CD4-positive, alpha-beta T cell (primary cell): Measurements from ENCODE around the gene PASK. TPM values are rescaled to one million over a fixed set of nuclear protein-coding genes. Genes with fewer than 3 reads are reported as not detected.

ENCODE experiments used
- ATAC-seq: fragments of 200-7000 bp; cut with Tn5 transposase; one replicate; pipeline ENCODE4 v1.10.0; 2022; ENCODE audit warnings: mild to moderate bottlenecking; ENCODE audit not compliant: poor library complexity
- CTCF ChIA-PET: fragments of 350-600 bp; sonication (Branson Sonifier 250); formaldehyde crosslinking; loops from one replicate; lab custom pipeline; 2021; ENCODE audit warnings: antibody characterized with exemption, inconsistent platforms; lab: Charles Lee
- POLR2A ChIA-PET: fragments of 350-600 bp; sonication (Branson Sonifier 250); formaldehyde crosslinking; loops from one replicate; lab custom pipeline; 2021; ENCODE audit warnings: antibody characterized with exemption, inconsistent platforms; lab: Charles Lee
- DNase-seq, 14 experiments: peaks; one replicate each; pipeline ENCODE4 v3.0.0-alpha.2; 2013 to 2020; ENCODE audit warnings: mixed read lengths in 2 of 14
- H3K27ac ChIP-seq, 2 donors: one replicate each; pipeline versions ENCODE4 v1.5.1 to v1.7.0; 2013; ENCODE audit warnings: low read length in 2 of 2, low read depth in 1 of 2, mild to moderate bottlenecking in 1 of 2
- H3K27me3 ChIP-seq, 2 experiments: 1 replicate in 1 of 2; 2 replicates in 1 of 2; pipeline versions ENCODE4 v1.6.1 to v1.7.0; 2013; ENCODE audit warnings: low read length in 2 of 2, control low read depth in 1 of 2, mild to moderate bottlenecking in 1 of 2, moderate library complexity in 1 of 2; ENCODE audit not compliant: insufficient read depth in 2 of 2, control insufficient read depth in 1 of 2
- H3K36me3 ChIP-seq: one replicate; pipeline ENCODE4 v1.6.1; 2013; ENCODE audit warnings: low read length, control low read depth; ENCODE audit not compliant: insufficient read depth
- H3K4me1 ChIP-seq: one replicate; pipeline ENCODE4 v1.6.1; 2013; ENCODE audit warnings: low read length, control low read depth; ENCODE audit not compliant: insufficient read depth
- H3K4me3 ChIP-seq: one replicate; pipeline ENCODE4 v1.5.1; 2013; ENCODE audit warnings: mild to moderate bottlenecking, low read length, moderate library complexity
- H3K9me3 ChIP-seq, 2 experiments: 1 replicate in 1 of 2; 2 replicates in 1 of 2; pipeline versions ENCODE4 v1.6.1 to v1.7.0; 2013; ENCODE audit warnings: low read length in 2 of 2, mild to moderate bottlenecking in 2 of 2, control low read depth in 1 of 2, moderate library complexity in 1 of 2; ENCODE audit not compliant: control insufficient read depth in 1 of 2, insufficient read depth in 1 of 2
- H3K27ac Mint-ChIP-seq: one replicate; pipeline ENCODE4 v1.8.0; 2020; ENCODE audit warnings: mixed read lengths
- H3K27me3 Mint-ChIP-seq: one replicate; pipeline ENCODE4 v1.8.0; 2021; ENCODE audit warnings: mixed read lengths
- H3K36me3 Mint-ChIP-seq: one replicate; pipeline ENCODE4 v1.8.0; 2021; ENCODE audit warnings: low read depth, mixed read lengths
- H3K4me1 Mint-ChIP-seq: one replicate; pipeline ENCODE4 v1.8.0; 2021; ENCODE audit warnings: low read depth, mixed read lengths
- H3K4me3 Mint-ChIP-seq: one replicate; pipeline ENCODE4 v1.8.0; 2020; ENCODE audit warnings: mild to moderate bottlenecking, mixed read lengths
- H3K9me3 Mint-ChIP-seq: one replicate; pipeline ENCODE4 v1.8.0; 2020; ENCODE audit warnings: mixed read lengths
- CTCF ChIP-seq: fragments of 200-600 bp; IDR thresholded peaks from one replicate; pipeline ENCODE4 v1.8.0; 2022; ENCODE audit warnings: antibody characterized with exemption, mild to moderate bottlenecking
- intact Hi-C, 2 experiments: fragments of 100-400 bp; cut with DNase I in 1 of 2; cut with micrococcal nuclease in 1 of 2; formaldehyde crosslinking; loops; one replicate each; pipeline versions ENCODE4 v1.15.1 to v1.9.0; 2023 to 2025; cut with DNase I, micrococcal nuclease
- total RNA-seq, 174 experiments: library from RNA in 2 of 174; stranded (reverse) in 2 of 174; gene quantifications; one replicate each; pipeline ENCODE4 v1.2.3 and lab custom pipeline; 2021 to 2026

PASK gene
- total RNA-seq, 2 experiments from 2014 or later, result 78.0 to 87.9 TPM

- Mint-ChIP-seq H3K9me3 (no peaks in the 10 kb centered on the region), H3K27ac (no peak overlapping the region), H3K4me3 (no peak overlapping the region), H3K36me3 (peaks cover 19% of the 10 kb centered on the region), H3K27me3 (no peaks in the 10 kb centered on the region), H3K4me1 (peaks cover 4% of the 10 kb centered on the region)
- peak in 1 of 14 experiments; percentile 18 for DNase-seq
- Histone ChIP-seq H3K27ac (no peak overlapping the region), H3K27me3 (no peaks in the 10 kb centered on the region), H3K4me1 (peaks cover 3% of the 10 kb centered on the region), H3K4me3 (no peak overlapping the region), H3K9me3 (no peaks in the 10 kb centered on the region), H3K36me3 (peaks cover 13% of the 10 kb centered on the region)
- intact Hi-C loops, result loop anchor here (10.0 kb wide), 2 partner anchors 59 to 159 kb away; no protein-coding TSS in a partner anchor
- ATAC-seq, result no peak
- no peak for TF ChIP-seq CTCF
- POLR2A ChIA-PET, result no interaction called here
- CTCF ChIA-PET, result interaction anchor here (0.9 to 1.4 kb wide), 2 partner anchors 77 to 90 kb away, joined by 3 read pairs; partner anchors contain the start of gene PPP1R7
Measured at GRCh38 chr2:241073166-241074064, 75.9 kb downstream of the PASK start.

DNA sequence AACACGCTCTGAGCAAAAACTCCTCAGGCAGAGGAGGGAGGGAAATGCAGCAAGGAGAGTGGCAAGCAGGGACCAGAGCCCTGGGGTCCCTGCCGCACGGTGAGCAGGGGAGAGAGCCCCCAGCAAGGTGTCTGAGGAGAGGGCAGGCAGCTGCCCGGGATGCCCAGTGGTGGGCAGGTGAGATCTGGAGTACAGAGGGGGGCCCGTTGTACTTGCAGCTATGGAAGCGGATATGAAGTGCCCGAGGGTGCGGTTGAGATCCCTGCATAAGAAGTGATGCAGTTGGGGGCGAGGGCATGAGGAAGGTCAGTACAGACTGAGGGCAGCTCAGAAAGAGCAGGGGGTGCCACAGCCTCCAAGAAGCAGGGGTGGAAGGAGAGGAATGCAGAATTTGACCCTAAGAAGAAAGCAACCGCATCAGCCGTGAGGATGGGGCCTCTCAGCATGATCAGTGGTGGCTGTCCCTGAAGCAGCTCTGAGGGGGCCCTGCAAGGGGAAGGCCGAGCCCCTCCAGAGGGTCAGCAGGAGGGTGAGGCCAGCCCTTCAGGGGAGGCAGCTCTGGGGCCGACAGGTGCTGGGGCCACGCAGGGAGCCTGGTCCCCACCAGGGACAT is 76.6 kb downstream of the PASK start:
- CTCF ChIA-PET, result interaction anchor here (0.9 to 1.4 kb wide), 2 partner anchors 78 to 89 kb away, joined by 3 read pairs; partner anchors contain the start of gene PPP1R7
- TF ChIP-seq CTCF, result no peak
- Mint-ChIP-seq H3K27me3 (no peaks in the 10 kb centered on the region), H3K27ac (no peak overlapping the region), H3K4me1 (no peaks in the 10 kb centered on the region), H3K9me3 (no peaks in the 10 kb centered on the region), H3K36me3 (peaks cover 19% of the 10 kb centered on the region), H3K4me3 (no peak overlapping the region)
- no peak for ATAC-seq
- peaks cover 13% of the 10 kb centered on the region for H3K36me3 ChIP-seq
- no peak for DNase-seq
- no peaks in the 10 kb centered on the region for H3K27me3 ChIP-seq
- no peaks in the 10 kb centered on the region for H3K4me1 ChIP-seq
- no peak overlapping the region for H3K4me3 ChIP-seq
- intact Hi-C loops, result loop anchor here (10.0 kb wide), 2 partner anchors 58 to 158 kb away; no protein-coding TSS in a partner anchor
- POLR2A ChIA-PET, result no interaction called here
- no peaks in the 10 kb centered on the region for H3K9me3 ChIP-seq
- no peak overlapping the region for H3K27ac ChIP-seq

- DNase-seq (no peak), ATAC-seq (no peak)
- Histone ChIP-seq H3K27me3 (no peaks in the 10 kb centered on the region), H3K27ac (no peak overlapping the region), H3K36me3 (peaks cover 13% of the 10 kb centered on the region), H3K9me3 (no peaks in the 10 kb centered on the region), H3K4me1 (no peaks in the 10 kb centered on the region), H3K4me3 (no peak overlapping the region)
- H3K4me1 Mint-ChIP-seq, result no peaks in the 10 kb centered on the region
- ChIA-PET POLR2A (no interaction called here), CTCF (no interaction called here)
- H3K4me3 Mint-ChIP-seq, result no peak overlapping the region
- no peak for TF ChIP-seq CTCF
- intact Hi-C loops, result loop anchor here (10.0 kb wide), 2 partner anchors 57 to 157 kb away; no protein-coding TSS in a partner anchor
- no peaks in the 10 kb centered on the region for H3K27me3 Mint-ChIP-seq
- no peaks in the 10 kb centered on the region for H3K9me3 Mint-ChIP-seq
- H3K27ac Mint-ChIP-seq, result no peak overlapping the region
- peaks cover 19% of the 10 kb centered on the region for H3K36me3 Mint-ChIP-seq
Measured at GRCh38 chr2:241072151-241072550, 77.1 kb downstream of the PASK start.
